ENCODE data around the gene OLR1. TPM values are rescaled to one million over a fixed set of nuclear protein-coding genes. Genes with fewer than 3 reads are reported as not detected.
"Not testable (repeated sequence)": the region's sequence is repeated elsewhere in the genome, so short reads cannot be mapped to it uniquely, and the experiment has no call there.

The OLR1 gene
- polyA plus RNA-seq, 1 donor from 2014 or later = not detected

DNA sequence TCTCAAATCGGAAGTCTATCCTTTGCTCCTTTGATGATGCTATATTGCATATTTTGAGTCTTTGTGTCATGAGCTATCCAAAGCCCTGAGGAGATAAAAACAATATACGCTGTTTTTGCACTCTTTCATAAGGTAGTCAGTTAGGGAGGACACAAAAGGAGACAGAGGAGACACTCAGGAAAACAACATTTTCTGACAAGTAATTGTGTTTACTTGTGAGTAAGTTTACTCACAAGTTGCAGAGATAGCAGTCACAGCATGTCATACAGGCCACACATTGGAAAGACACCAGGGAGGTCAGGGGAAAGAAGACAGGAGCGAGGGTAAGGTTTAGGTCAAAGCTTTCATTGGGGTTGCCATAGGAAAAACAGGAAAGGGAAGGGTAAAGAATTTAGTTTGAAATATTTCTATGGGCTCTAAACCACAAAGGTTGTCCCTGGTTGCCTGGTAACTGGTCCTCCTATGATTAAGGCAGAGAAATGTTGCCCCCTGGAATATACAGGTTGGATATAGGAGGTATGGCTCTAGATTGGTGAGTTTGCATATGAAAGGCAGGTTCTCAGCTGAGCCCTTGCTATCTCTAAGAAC lies 33.4 kb upstream of the OLR1 start:
- H4K20me1 ChIP-seq (ENCODE audit: insufficient read depth) = no peaks in the 10 kb centered on the region
- H3K27ac ChIP-seq (ENCODE audit: low read length) = no peak overlapping the region
- H3K9me2 ChIP-seq (ENCODE audit: insufficient read depth, low read length) = no peaks in the 10 kb centered on the region
- H3F3A ChIP-seq (ENCODE audit: insufficient read depth, low read length, poor library complexity, severe bottlenecking) = no peaks in the 10 kb centered on the region
- H3K9ac ChIP-seq (ENCODE audit: low read length) = no peak overlapping the region
- H3K4me2 ChIP-seq (ENCODE audit: low read length) = no peak overlapping the region
- H2AFZ ChIP-seq (ENCODE audit: low read depth, low read length) = no peak overlapping the region
- no peaks in the 10 kb centered on the region for H3K27me3 ChIP-seq (ENCODE audit: insufficient read depth, low read depth, low read length)
- no peak overlapping the region for H3K4me3 ChIP-seq (ENCODE audit: low read length)
- no peaks in the 10 kb centered on the region for H3K9me3 ChIP-seq (ENCODE audit: low read length)
- no peak for TF ChIP-seq MXI1 (conservative IDR thresholded peaks at IDR 0.05; ENCODE audit: poor library complexity, severe bottlenecking)
- TF ChIP-seq RAD21 (conservative IDR thresholded peaks at IDR 0.05) = no peak
- no peak for TF ChIP-seq SMC3 (conservative IDR thresholded peaks at IDR 0.05; ENCODE audit: poor library complexity)
- TF ChIP-seq, protein P1, sequence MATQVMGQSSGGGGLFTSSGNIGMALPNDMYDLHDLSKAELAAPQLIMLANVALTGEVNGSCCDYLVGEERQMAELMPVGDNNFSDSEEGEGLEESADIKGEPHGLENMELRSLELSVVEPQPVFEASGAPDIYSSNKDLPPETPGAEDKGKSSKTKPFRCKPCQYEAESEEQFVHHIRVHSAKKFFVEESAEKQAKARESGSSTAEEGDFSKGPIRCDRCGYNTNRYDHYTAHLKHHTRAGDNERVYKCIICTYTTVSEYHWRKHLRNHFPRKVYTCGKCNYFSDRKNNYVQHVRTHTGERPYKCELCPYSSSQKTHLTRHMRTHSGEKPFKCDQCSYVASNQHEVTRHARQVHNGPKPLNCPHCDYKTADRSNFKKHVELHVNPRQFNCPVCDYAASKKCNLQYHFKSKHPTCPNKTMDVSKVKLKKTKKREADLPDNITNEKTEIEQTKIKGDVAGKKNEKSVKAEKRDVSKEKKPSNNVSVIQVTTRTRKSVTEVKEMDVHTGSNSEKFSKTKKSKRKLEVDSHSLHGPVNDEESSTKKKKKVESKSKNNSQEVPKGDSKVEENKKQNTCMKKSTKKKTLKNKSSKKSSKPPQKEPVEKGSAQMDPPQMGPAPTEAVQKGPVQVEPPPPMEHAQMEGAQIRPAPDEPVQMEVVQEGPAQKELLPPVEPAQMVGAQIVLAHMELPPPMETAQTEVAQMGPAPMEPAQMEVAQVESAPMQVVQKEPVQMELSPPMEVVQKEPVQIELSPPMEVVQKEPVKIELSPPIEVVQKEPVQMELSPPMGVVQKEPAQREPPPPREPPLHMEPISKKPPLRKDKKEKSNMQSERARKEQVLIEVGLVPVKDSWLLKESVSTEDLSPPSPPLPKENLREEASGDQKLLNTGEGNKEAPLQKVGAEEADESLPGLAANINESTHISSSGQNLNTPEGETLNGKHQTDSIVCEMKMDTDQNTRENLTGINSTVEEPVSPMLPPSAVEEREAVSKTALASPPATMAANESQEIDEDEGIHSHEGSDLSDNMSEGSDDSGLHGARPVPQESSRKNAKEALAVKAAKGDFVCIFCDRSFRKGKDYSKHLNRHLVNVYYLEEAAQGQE (IDR thresholded peaks at IDR 0.05; ENCODE audit: borderline replicate concordance) = no peak
- TF ChIP-seq TAF1 (IDR thresholded peaks at IDR 0.05; ENCODE audit: low read depth) = no peak
- TF ChIP-seq EP300 (conservative IDR thresholded peaks at IDR 0.05; ENCODE audit: poor library complexity, severe bottlenecking) = no peak
- TF ChIP-seq, protein P2, sequence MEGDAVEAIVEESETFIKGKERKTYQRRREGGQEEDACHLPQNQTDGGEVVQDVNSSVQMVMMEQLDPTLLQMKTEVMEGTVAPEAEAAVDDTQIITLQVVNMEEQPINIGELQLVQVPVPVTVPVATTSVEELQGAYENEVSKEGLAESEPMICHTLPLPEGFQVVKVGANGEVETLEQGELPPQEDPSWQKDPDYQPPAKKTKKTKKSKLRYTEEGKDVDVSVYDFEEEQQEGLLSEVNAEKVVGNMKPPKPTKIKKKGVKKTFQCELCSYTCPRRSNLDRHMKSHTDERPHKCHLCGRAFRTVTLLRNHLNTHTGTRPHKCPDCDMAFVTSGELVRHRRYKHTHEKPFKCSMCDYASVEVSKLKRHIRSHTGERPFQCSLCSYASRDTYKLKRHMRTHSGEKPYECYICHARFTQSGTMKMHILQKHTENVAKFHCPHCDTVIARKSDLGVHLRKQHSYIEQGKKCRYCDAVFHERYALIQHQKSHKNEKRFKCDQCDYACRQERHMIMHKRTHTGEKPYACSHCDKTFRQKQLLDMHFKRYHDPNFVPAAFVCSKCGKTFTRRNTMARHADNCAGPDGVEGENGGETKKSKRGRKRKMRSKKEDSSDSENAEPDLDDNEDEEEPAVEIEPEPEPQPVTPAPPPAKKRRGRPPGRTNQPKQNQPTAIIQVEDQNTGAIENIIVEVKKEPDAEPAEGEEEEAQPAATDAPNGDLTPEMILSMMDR (IDR thresholded peaks at IDR 0.05; ENCODE audit: poor library complexity, severe bottlenecking) = no peak
- no peak for TF ChIP-seq POLR2AphosphoS5 (IDR thresholded peaks at IDR 0.05)
- TF ChIP-seq EZH2 (IDR thresholded peaks at IDR 0.05; ENCODE audit: borderline replicate concordance, insufficient read depth, low read length, poor library complexity, severe bottlenecking) = no peak
- H3K79me2 ChIP-seq (replicated peaks; ENCODE audit: insufficient read depth, low read length) = no peaks in the 10 kb centered on the region
- H3K36me3 ChIP-seq (ENCODE audit: insufficient read depth, low read length) = no peaks in the 10 kb centered on the region

DNA sequence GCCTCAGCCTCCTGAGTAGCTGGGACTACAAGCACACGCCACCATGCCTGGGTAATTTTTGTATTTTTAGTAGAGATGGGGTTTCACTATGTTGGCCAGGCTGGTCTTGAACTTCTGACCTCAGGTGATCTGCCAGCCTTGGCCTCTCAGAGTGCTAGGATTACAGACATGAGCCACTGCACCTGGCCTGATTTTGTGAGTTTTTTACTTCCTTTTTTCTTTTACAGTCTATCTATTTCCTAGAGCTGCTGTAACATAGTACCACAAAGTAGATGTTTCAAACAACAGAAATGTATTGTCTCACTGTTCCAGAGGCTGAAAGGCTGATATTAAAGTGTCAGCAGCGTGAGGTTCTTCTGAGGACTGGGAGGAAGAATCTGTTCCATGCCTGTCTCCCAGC lies 32.6 kb upstream of the OLR1 start:
- H3K36me3 ChIP-seq (ENCODE audit: insufficient read depth, low read length); H3K4me3 ChIP-seq (ENCODE audit: low read length); H3K27me3 ChIP-seq (ENCODE audit: insufficient read depth, low read depth, low read length); H3K79me2 ChIP-seq (replicated peaks; ENCODE audit: insufficient read depth, low read length); H3K27ac ChIP-seq (ENCODE audit: low read length); H2AFZ ChIP-seq (ENCODE audit: low read depth, low read length); H3K9me2 ChIP-seq (ENCODE audit: insufficient read depth, low read length); H3K9ac ChIP-seq (ENCODE audit: low read length); H3K4me2 ChIP-seq (ENCODE audit: low read length); H3F3A ChIP-seq (ENCODE audit: insufficient read depth, low read length, poor library complexity, severe bottlenecking); H4K20me1 ChIP-seq (ENCODE audit: insufficient read depth); H3K9me3 ChIP-seq (ENCODE audit: low read length): not testable (repeated sequence)

DNA sequence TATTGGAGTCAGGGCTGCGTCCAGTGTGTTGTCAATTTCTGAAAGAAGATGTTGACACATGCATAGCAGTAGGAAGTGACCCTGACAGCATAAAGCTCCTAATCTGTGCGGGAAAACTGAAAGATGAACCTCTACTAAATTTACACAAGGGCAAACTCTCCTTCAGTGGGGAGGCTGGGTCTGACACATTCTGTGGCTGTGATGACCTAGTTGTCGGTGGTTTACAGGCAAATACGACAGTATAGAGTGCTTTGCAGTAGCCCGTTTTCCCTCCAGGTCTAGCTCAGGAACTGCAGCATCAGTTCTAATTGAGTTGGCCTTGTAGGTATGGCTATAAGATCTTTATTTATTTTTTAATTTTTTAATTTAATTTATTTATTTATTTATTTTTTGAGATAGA lies 25.9 kb upstream of the OLR1 start:
- no peaks in the 10 kb centered on the region for H3K79me2 ChIP-seq (replicated peaks; ENCODE audit: insufficient read depth, low read length)
- TF ChIP-seq, protein P1 (IDR thresholded peaks at IDR 0.05; ENCODE audit: borderline replicate concordance) = no peak
- TF ChIP-seq EZH2 (IDR thresholded peaks at IDR 0.05; ENCODE audit: borderline replicate concordance, insufficient read depth, low read length, poor library complexity, severe bottlenecking) (no peak), POLR2AphosphoS5 (IDR thresholded peaks at IDR 0.05) (no peak), MXI1 (conservative IDR thresholded peaks at IDR 0.05; ENCODE audit: poor library complexity, severe bottlenecking) (no peak), SMC3 (conservative IDR thresholded peaks at IDR 0.05; ENCODE audit: poor library complexity) (no peak), EP300 (conservative IDR thresholded peaks at IDR 0.05; ENCODE audit: poor library complexity, severe bottlenecking) (no peak)
- TF ChIP-seq, protein P2 (IDR thresholded peaks at IDR 0.05; ENCODE audit: poor library complexity, severe bottlenecking) = no peak

More for the DNA sequence above, 25.9 kb upstream of the OLR1 start:
- Histone ChIP-seq H3F3A (ENCODE audit: insufficient read depth, low read length, poor library complexity, severe bottlenecking) (no peaks in the 10 kb centered on the region), H3K4me2 (ENCODE audit: low read length) (no peak overlapping the region), H3K4me3 (ENCODE audit: low read length) (no peak overlapping the region), H3K9me2 (ENCODE audit: insufficient read depth, low read length) (no peaks in the 10 kb centered on the region), H3K27ac (ENCODE audit: low read length) (no peak overlapping the region), H2AFZ (ENCODE audit: low read depth, low read length) (no peak overlapping the region), H3K9ac (ENCODE audit: low read length) (no peak overlapping the region), H4K20me1 (ENCODE audit: insufficient read depth) (no peaks in the 10 kb centered on the region), H3K27me3 (ENCODE audit: insufficient read depth, low read depth, low read length) (no peaks in the 10 kb centered on the region), H3K36me3 (ENCODE audit: insufficient read depth, low read length) (no peaks in the 10 kb centered on the region), H3K9me3 (ENCODE audit: low read length) (no peaks in the 10 kb centered on the region)
